WTC11 (cell line): ENCODE results near the gene ANKRD28. TPM values are rescaled to one million over a fixed set of nuclear protein-coding genes. Genes with fewer than 3 reads are reported as not detected.

Experiments
- ATAC-seq: fragments of 200-7000 bp; cut with Tn5 transposase; 2 replicates; pipeline ENCODE4 v1.10.0; 2021; ENCODE audit warnings: mild to moderate bottlenecking, moderate library complexity
- CTCF ChIA-PET: fragments of 300-600 bp; sonication (Branson Sonifier 250); formaldehyde crosslinking; loops from one replicate; lab custom pipeline; 2021; ENCODE audit warnings: antibody characterized with exemption; lab: Charles Lee
- POLR2A ChIA-PET: fragments of 350-600 bp; sonication (Branson Sonifier 250); formaldehyde crosslinking; loops from one replicate; lab custom pipeline; 2021; ENCODE audit warnings: antibody characterized with exemption; lab: Charles Lee
- DNase-seq: peaks from one replicate; pipeline ENCODE4 v3.0.0; 2021; ENCODE audit warnings: low spot score
- H3K27ac Mint-ChIP-seq: 2 replicates; pipeline ENCODE4 v1.8.0; 2021; ENCODE audit warnings: mixed read lengths
- H3K27me3 Mint-ChIP-seq: 2 replicates; pipeline ENCODE4 v1.8.0; 2021; ENCODE audit warnings: low read depth, mild to moderate bottlenecking, moderate library complexity, mixed read lengths
- H3K36me3 Mint-ChIP-seq: 2 replicates; pipeline ENCODE4 v1.8.0; 2021; ENCODE audit warnings: mixed read lengths
- H3K4me1 Mint-ChIP-seq: 2 replicates; pipeline ENCODE4 v1.8.0; 2022; ENCODE audit warnings: mixed read lengths
- H3K4me3 Mint-ChIP-seq: 2 replicates; pipeline ENCODE4 v1.8.0; 2021; ENCODE audit warnings: mild to moderate bottlenecking, moderate library complexity, mixed read lengths
- H3K9me3 Mint-ChIP-seq: 2 replicates; pipeline ENCODE4 v1.8.0; 2021; ENCODE audit warnings: mixed read lengths
- AR ChIP-seq: fragments of 250-450 bp; sonication (Bioruptor Pico); IDR thresholded peaks from 2 replicates; pipeline ENCODE4 v1.9.0; 2021; ENCODE audit warnings: mild to moderate bottlenecking
- CTCF ChIP-seq: fragments of 200-600 bp; IDR thresholded peaks from 2 replicates; pipeline ENCODE4 v1.8.0; 2022; ENCODE audit warnings: antibody characterized with exemption
- ELF4 ChIP-seq: sonication (generic); formaldehyde crosslinking; IDR thresholded peaks from 2 replicates; pipeline ENCODE4 v1.8.1; 2022; ENCODE audit warnings: low read depth, mild to moderate bottlenecking, moderate library complexity, missing genetic modification reagents
- GRHL2 ChIP-seq: fragments of 250-450 bp; sonication (Bioruptor Pico); IDR thresholded peaks from 2 replicates; pipeline ENCODE4 v1.8.0; 2022; ENCODE audit warnings: mild to moderate bottlenecking, moderate library complexity; ENCODE audit not compliant: insufficient replicate concordance, severe bottlenecking
- HMGA2 ChIP-seq: fragments of 250-450 bp; sonication (Bioruptor Pico); IDR thresholded peaks from 2 replicates; pipeline ENCODE4 v1.4.0; 2021; ENCODE audit warnings: mild to moderate bottlenecking, moderate library complexity
- MLX ChIP-seq: sonication (generic); formaldehyde crosslinking; IDR thresholded peaks from 2 replicates; pipeline ENCODE4 v1.8.1; 2023; ENCODE audit warnings: mild to moderate bottlenecking, missing genetic modification reagents, moderate library complexity
- NR3C1 ChIP-seq: sonication (generic); formaldehyde crosslinking; conservative IDR thresholded peaks from 2 replicates; pipeline ENCODE4 v1.8.1; 2023; ENCODE audit warnings: low read depth, mild to moderate bottlenecking, missing genetic modification reagents
- SMAD3 ChIP-seq: sonication (generic); formaldehyde crosslinking; IDR thresholded peaks from 2 replicates; pipeline ENCODE4 v1.8.0; 2022; ENCODE audit warnings: missing genetic modification reagents, mild to moderate bottlenecking, borderline replicate concordance
- TCF7 ChIP-seq: sonication (generic); formaldehyde crosslinking; IDR thresholded peaks from 2 replicates; pipeline ENCODE4 v1.8.0; 2022; ENCODE audit warnings: mild to moderate bottlenecking, low read depth, missing genetic modification reagents, moderate library complexity
- TEAD4 ChIP-seq: sonication (generic); formaldehyde crosslinking; IDR thresholded peaks from 2 replicates; pipeline ENCODE4 v1.8.0; 2022; ENCODE audit warnings: mild to moderate bottlenecking, missing genetic modification reagents
- ZNF263 ChIP-seq: sonication (generic); formaldehyde crosslinking; IDR thresholded peaks from 2 replicates; pipeline ENCODE4 v1.8.1; 2022; ENCODE audit warnings: low read depth, mild to moderate bottlenecking, moderate library complexity, missing genetic modification reagents
- ZNF396 ChIP-seq: fragments of 250-450 bp; sonication (Bioruptor Pico); IDR thresholded peaks from 2 replicates; pipeline ENCODE4 v1.8.0; 2021; ENCODE audit warnings: mild to moderate bottlenecking, moderate library complexity, borderline replicate concordance
- ZNF512 ChIP-seq: sonication (generic); formaldehyde crosslinking; IDR thresholded peaks from 2 replicates; pipeline ENCODE4 v1.8.1; 2022; ENCODE audit warnings: missing genetic modification reagents, borderline replicate concordance
- total RNA-seq: library from RNA; stranded (reverse); gene quantifications from 3 replicates; pipeline ENCODE4 v1.2.3, GENCODE V29; 2021

ANKRD28 gene
- total RNA-seq, 1 experiment from 2014 or later = 51.6 TPM

- Mint-ChIP-seq H3K27ac (no peak overlapping the region), H3K4me1 (peaks cover 21% of the 10 kb centered on the region), H3K36me3 (peaks cover 46% of the 10 kb centered on the region), H3K4me3 (no peak overlapping the region), H3K27me3 (no peaks in the 10 kb centered on the region; the same call in 1 of the 2 replicates), H3K9me3 (peaks cover 23% of the 10 kb centered on the region)
- no peak for DNase-seq
- TF ChIP-seq ZNF396 (CRISPR knock-in tag) = no peak
- no peak for TF ChIP-seq ZNF512 (CRISPR knock-in tag)
- no peak for TF ChIP-seq TEAD4 (CRISPR knock-in tag)
- no peak for TF ChIP-seq NR3C1 (CRISPR knock-in tag)
- no peak for TF ChIP-seq CTCF
- no peak for TF ChIP-seq ZNF263
- TF ChIP-seq HMGA2 (CRISPR knock-in tag) = no peak
- TF ChIP-seq MLX = no peak
- no peak for TF ChIP-seq GRHL2
- CTCF ChIA-PET = interaction anchor here (0.9 kb wide), 1 partner anchor 18 kb away, joined by 3 read pairs; no protein-coding TSS in a partner anchor
- ATAC-seq = no peak
- POLR2A ChIA-PET = no interaction called here
Measured at GRCh38 chr3:15645740-15646501, 151.9 kb downstream of the ANKRD28 start.

- Mint-ChIP-seq H3K27me3 (no peaks in the 10 kb centered on the region), H3K4me1 (peaks cover 21% of the 10 kb centered on the region), H3K9me3 (peaks cover 23% of the 10 kb centered on the region), H3K4me3 (no peak overlapping the region), H3K27ac (no peak overlapping the region), H3K36me3 (peaks cover 46% of the 10 kb centered on the region)
- no peak for DNase-seq
- ATAC-seq = no peak
- TF ChIP-seq ELF4 (CRISPR knock-in tag) = no peak
- TF ChIP-seq ZNF512 (CRISPR knock-in tag) = no peak
- TF ChIP-seq TCF7 (CRISPR knock-in tag) = no peak
- no peak for TF ChIP-seq AR (CRISPR knock-in tag)
- no peak for TF ChIP-seq SMAD3
- CTCF ChIA-PET = no interaction called here
- POLR2A ChIA-PET = no interaction called here
Measured at GRCh38 chr3:15645246-15645645, 152.5 kb downstream of the ANKRD28 start.
